Duodenal mucosa (tissue), 2 donors: ENCODE data around the gene ENTPD6.

Experiments
- H3K27ac ChIP-seq: one replicate; pipeline ENCODE4 v1.7.0; 2013; ENCODE audit warnings: low read depth, low read length
- H3K27me3 ChIP-seq, 2 donors: one replicate each; pipeline ENCODE4 v1.7.0; 2013; ENCODE audit warnings: low read length in 2 of 2, control low read depth in 1 of 2; ENCODE audit not compliant: insufficient read depth in 2 of 2, control insufficient read depth in 1 of 2
- H3K36me3 ChIP-seq, 2 donors: one replicate each; pipeline ENCODE4 v1.7.0; 2013; ENCODE audit warnings: low read length in 2 of 2, control low read depth in 1 of 2; ENCODE audit not compliant: insufficient read depth in 2 of 2, control insufficient read depth in 1 of 2
- H3K4me1 ChIP-seq, 2 donors: one replicate each; pipeline ENCODE4 v1.7.0; 2013; ENCODE audit warnings: low read length in 2 of 2, control low read depth in 1 of 2; ENCODE audit not compliant: insufficient read depth in 2 of 2, control insufficient read depth in 1 of 2
- H3K4me3 ChIP-seq, 2 donors: one replicate each; pipeline ENCODE4 v1.7.0; 2013; ENCODE audit warnings: low read length in 2 of 2, low read depth in 1 of 2
- H3K9ac ChIP-seq, 2 donors: one replicate each; pipeline ENCODE4 v1.7.0; 2013; ENCODE audit warnings: low read length in 2 of 2, low read depth in 1 of 2
- H3K9me3 ChIP-seq, 2 donors: one replicate each; pipeline ENCODE4 v1.7.0; 2013; ENCODE audit warnings: low read length in 2 of 2, control low read depth in 1 of 2; ENCODE audit not compliant: control insufficient read depth in 1 of 2

ENTPD6 gene

GRCh38 chr20:25223765-25224720, 28.5 kb downstream of the ENTPD6 start:
- no peaks in the 10 kb centered on the region for H3K4me1 ChIP-seq
- H3K9me3 ChIP-seq = no peaks in the 10 kb centered on the region
- H3K9ac ChIP-seq = no peak overlapping the region
- no peaks in the 10 kb centered on the region for H3K27me3 ChIP-seq
- H3K4me3 ChIP-seq = no peak overlapping the region
- H3K36me3 ChIP-seq = peaks cover 9 to 57% of the 10 kb centered on the region in 2 donors
- H3K27ac ChIP-seq = no peak overlapping the region

- Histone ChIP-seq H3K4me1 (no peaks in the 10 kb centered on the region), H3K27me3 (no peaks in the 10 kb centered on the region), H3K36me3 (peaks cover 9 to 48% of the 10 kb centered on the region in 2 donors), H3K9ac (no peak overlapping the region), H3K9me3 (no peaks in the 10 kb centered on the region), H3K27ac (no peak overlapping the region), H3K4me3 (no peak overlapping the region)
Observed at GRCh38 chr20:25224941-25225340, 29.4 kb downstream of the ENTPD6 start.

- Histone ChIP-seq H3K36me3 (peaks cover 9 to 40% of the 10 kb centered on the region in 2 donors), H3K27ac (no peak overlapping the region), H3K4me1 (no peaks in the 10 kb centered on the region)
Observed at GRCh38 chr20:25225642-25226432, 30.3 kb downstream of the ENTPD6 start.

GRCh38 chr20:25226433-25227316, 31.2 kb downstream of the ENTPD6 start:
- Histone ChIP-seq H3K36me3 (peaks cover 1 to 31% of the 10 kb centered on the region in 2 donors), H3K4me3 (no peak overlapping the region), H3K9me3 (no peaks in the 10 kb centered on the region), H3K4me1 (no peaks in the 10 kb centered on the region), H3K27me3 (no peaks in the 10 kb centered on the region), H3K9ac (no peak overlapping the region), H3K27ac (no peak overlapping the region)

More at GRCh38 chr20:25225642-25226432, 30.3 kb downstream of the ENTPD6 start:
- H3K9ac ChIP-seq = no peak overlapping the region
- H3K4me3 ChIP-seq = no peak overlapping the region
- H3K9me3 ChIP-seq = no peaks in the 10 kb centered on the region
- H3K27me3 ChIP-seq = no peaks in the 10 kb centered on the region

GRCh38 chr20:25227317-25227831, 31.9 kb downstream of the ENTPD6 start:
- Histone ChIP-seq H3K9ac (no peak overlapping the region), H3K36me3 (peaks cover 0 to 30% of the 10 kb centered on the region in 2 donors), H3K4me1 (no peaks in the 10 kb centered on the region), H3K27me3 (no peaks in the 10 kb centered on the region), H3K4me3 (no peak overlapping the region), H3K9me3 (no peaks in the 10 kb centered on the region), H3K27ac (no peak overlapping the region)

GRCh38 chr20:25229486-25230165, 34.1 kb downstream of the ENTPD6 start:
- no peak overlapping the region for H3K27ac ChIP-seq
- no peaks in the 10 kb centered on the region for H3K27me3 ChIP-seq
- H3K4me3 ChIP-seq = no peak overlapping the region
- H3K9ac ChIP-seq = no peak overlapping the region
- peaks cover under 1 to 2% of the 10 kb centered on the region in 2 donors for H3K4me1 ChIP-seq
- no peaks in the 10 kb centered on the region for H3K9me3 ChIP-seq
- peaks cover 0 to 17% of the 10 kb centered on the region in 2 donors for H3K36me3 ChIP-seq

GRCh38 chr20:25230166-25230831, 34.8 kb downstream of the ENTPD6 start:
- H3K4me3 ChIP-seq = no peak overlapping the region
- no peak overlapping the region for H3K9ac ChIP-seq
- peaks cover 4 to 6% of the 10 kb centered on the region in 2 donors for H3K4me1 ChIP-seq
- H3K9me3 ChIP-seq = no peaks in the 10 kb centered on the region
- H3K27me3 ChIP-seq = no peaks in the 10 kb centered on the region
- no peak overlapping the region for H3K27ac ChIP-seq
- peaks cover 0 to 11% of the 10 kb centered on the region in 2 donors for H3K36me3 ChIP-seq

GRCh38 chr20:25233016-25233772, 37.7 kb downstream of the ENTPD6 start:
- Histone ChIP-seq H3K9ac (no peak overlapping the region), H3K27me3 (no peaks in the 10 kb centered on the region), H3K36me3 (no peaks in the 10 kb centered on the region), H3K4me1 (peaks cover 4 to 12% of the 10 kb centered on the region in 2 donors), H3K27ac (no peak overlapping the region), H3K9me3 (no peaks in the 10 kb centered on the region), H3K4me3 (no peak overlapping the region)
